NCI-H1930 (cell line): ENCODE results near the gene TP73.

Experiments
- DNase-seq, 2 experiments: peaks; one replicate each; lab custom pipeline; 2025; lab: John Stamatoyannopoulos, UW

TP73 gene

GRCh38 chr1:3767328-3767925, 115.1 kb downstream of the TP73 start:
- DNase-seq, result no peak

GRCh38 chr1:3768811-3769390, 116.6 kb downstream of the TP73 start:
- no peak for DNase-seq

- no peak for DNase-seq
Observed at GRCh38 chr1:3770047-3770765, 117.9 kb downstream of the TP73 start.

GRCh38 chr1:3771108-3772026, 119.1 kb downstream of the TP73 start:
- DNase-seq, result no peak

- DNase-seq, result peak; percentile 47 to 50
Observed at GRCh38 chr1:3772027-3772714, 119.9 kb downstream of the TP73 start.

- DNase-seq, result no peak
Observed at GRCh38 chr1:3772715-3773571, 120.6 kb downstream of the TP73 start, which contains the start of gene SMIM1. TSS of gene SMIM1 (plus strand) at chr1:3772749. CDS start at chr1:3775374, 2,625 bp downstream.

- DNase-seq, result no peak
Observed at GRCh38 chr1:3773572-3774275, 121.4 kb downstream of the TP73 start.

GRCh38 chr1:3774276-3774945, 122.1 kb downstream of the TP73 start:
- DNase-seq, result no peak

- DNase-seq, result no peak
Observed at GRCh38 chr1:3774946-3775489, 122.7 kb downstream of the TP73 start.

- DNase-seq, result peak; percentile 61 to 65
Observed at GRCh38 chr1:3775490-3776230, 123.3 kb downstream of the TP73 start.

GRCh38 chr1:3776231-3776961, 124.1 kb downstream of the TP73 start:
- DNase-seq, result no peak

GRCh38 chr1:3777078-3777547, 124.8 kb downstream of the TP73 start:
- no peak for DNase-seq

- DNase-seq, result no peak
Observed at GRCh38 chr1:3777647-3778589, 125.6 kb downstream of the TP73 start.

- DNase-seq, result no peak
Observed at GRCh38 chr1:3778590-3779264, 126.4 kb downstream of the TP73 start.

- DNase-seq, result no peak
Observed at GRCh38 chr1:3779265-3779911, 127.1 kb downstream of the TP73 start.
